Heart right ventricle (tissue), 16 donors: ENCODE measurements around the gene CDC20B. TPM values are rescaled to one million over a fixed set of nuclear protein-coding genes. Genes with fewer than 3 reads are reported as not detected.

Source experiments
- ATAC-seq, 8 donors: fragments of 200-7000 bp; cut with Tn5 transposase; one replicate each; pipeline ENCODE4 v1.9.1; 2020; ENCODE audit warnings: mild to moderate bottlenecking in 8 of 8, moderate library complexity in 8 of 8, moderate number of reproducible peaks in 1 of 8
- DNase-seq, 2 donors: peaks; one replicate each; pipeline ENCODE4 v3.0.0-alpha.2; 2020
- H3K27ac ChIP-seq, 10 donors: fragments of 200-600 bp; sonication (generic) in 2 of 10; one replicate each; pipeline versions ENCODE4 v1.5.0 to v1.8.0; 2020 to 2022; ENCODE audit warnings: mild to moderate bottlenecking in 3 of 10
- H3K27me3 ChIP-seq, 7 donors: fragments of 200-600 bp; one replicate each; pipeline ENCODE4 v1.8.0; 2021 to 2022; ENCODE audit warnings: mild to moderate bottlenecking in 2 of 7
- H3K36me3 ChIP-seq, 9 donors: fragments of 200-600 bp; sonication (generic) in 1 of 9; one replicate each; pipeline versions ENCODE4 v1.5.0 to v1.8.0; 2020 to 2022; ENCODE audit warnings: mild to moderate bottlenecking in 2 of 9
- H3K4me1 ChIP-seq, 9 donors: fragments of 200-600 bp; sonication (generic) in 1 of 9; one replicate each; pipeline versions ENCODE4 v1.5.0 to v1.8.0; 2020 to 2022; ENCODE audit warnings: mild to moderate bottlenecking in 4 of 9
- H3K4me3 ChIP-seq, 10 donors: fragments of 200-600 bp; sonication (generic) in 2 of 10; one replicate each; pipeline versions ENCODE4 v1.5.0 to v1.8.0; 2020 to 2022; ENCODE audit warnings: mild to moderate bottlenecking in 7 of 10, moderate library complexity in 2 of 10
- H3K9me3 ChIP-seq, 11 donors: fragments of 200-600 bp in 10 of 11; sonication (generic) in 2 of 11; one replicate each; pipeline versions ENCODE4 v1.5.0 to v1.8.0; 2013 to 2022; ENCODE audit warnings: mild to moderate bottlenecking in 2 of 11, control low read depth in 1 of 11, moderate library complexity in 1 of 11
- CTCF ChIP-seq, 9 donors: fragments of 200-600 bp; sonication (generic) in 2 of 9; IDR thresholded peaks; one replicate each; pipeline versions ENCODE4 v1.5.0 to v1.8.0; 2021 to 2022; ENCODE audit warnings: antibody characterized with exemption in 9 of 9, mild to moderate bottlenecking in 5 of 9, moderate library complexity in 1 of 9
- WGBS, 2 donors: extraction: QIAGEN DNeasy Blood & Tissue Kit; methylation state at CpG; one replicate each; pipeline ENCODE4 v1.1.7; 2013; ENCODE audit warnings: inconsistent platforms in 1 of 2; 5-methylcytosine and 5-hydroxymethylcytosine counted together
- intact Hi-C, 10 donors: fragments of 100-400 bp; cut with DNase I; formaldehyde crosslinking; loops; one replicate each; pipeline versions ENCODE4 v1.11.1 to v1.14.2; 2022
- polyA plus RNA-seq, 2 donors: library from polyadenylated mRNA; stranded (reverse); fragments of 200-250 nt; gene quantifications; one replicate each; pipeline ENCODE4 v1.2.3, GENCODE V29; 2013
- total RNA-seq, 10 donors: library from RNA; stranded (reverse); fragmentation: NEBNext Ultra II Directional in 3 of 10; extraction: Animal tissue kit (Norgen Biotek cat#: 25700) in 3 of 10; gene quantifications; one replicate each; pipeline versions ENCODE4 v1.2.1 to v1.2.4, GENCODE V29; 2021 to 2023
- donor health status: Arrhythmogenic right ventricular cardiomyopathy.
- donor health status: ischemic (EF 13 %, LVEDD 7.1; RV severe dilation, severe dysfunction).
- donor health status: healthy with polysubstance abuse.
- donor health status: DM: no; HTN: yes; CAD: no.
- donor health status: DM: no; HTN: no; CAD: no.
- donor health status: ischemic (EF 25% LVEDD 6.9; RV normal size, moderate dysfunction).
- donor health status: ischemic (EF 25% LVEDD 5.7; RV mildly dilated, moderate dysfunction).
- donor health status: healthy.
- donor health status: DM: yes; HTN: yes; CAD: no.
- donor health status: Ischemic cardiomyopathy.
- donor health status: ischemic (EF 35%, LVEDD 5.7; RV mildly dilated, moderate dysfunction).
- donor health status: nonischemic (EF 11% LVEDD 7.7; RV severe dilation, severe dysfunction).
- donor health status: DM: yes; HTN: yes; CAD: no.
- donor health status: PGD.
- donor health status: ischemic (EF 29% LVEDD 5.4; RV normal size, mild dysfunction).
- donor health status: nonischemic (EF 23%, LVEDD 6.1; RV moderate dilation, normal function).

CDC20B gene
- total and polyA plus RNA-seq, 12 donors, result not detected

GRCh38 chr5:55134053-55134722, 38.8 kb downstream of the CDC20B start:
- TF ChIP-seq CTCF (IDR thresholded peaks at IDR 0.05), result no peak
- no peak for DNase-seq
- H3K9me3 ChIP-seq, result peaks cover 0 to 19% (median 0%) of the 10 kb centered on the region in 11 donors
- H3K27me3 ChIP-seq, result peaks cover 0 to 22% (median 5%) of the 10 kb centered on the region in 7 donors
- H3K4me3 ChIP-seq, result no peak overlapping the region
- 68 to 72% methylated on average over 5 of the region's 5 CpGs for WGBS, 2 donors
- ATAC-seq, result no peak
- H3K36me3 ChIP-seq, result no peaks in the 10 kb centered on the region
- no peak overlapping the region for H3K27ac ChIP-seq
- no peaks in the 10 kb centered on the region for H3K4me1 ChIP-seq
- intact Hi-C loops, result no loop called here

GRCh38 chr5:55123365-55123764, 49.6 kb downstream of the CDC20B start:
- Histone ChIP-seq H3K27me3 (peaks cover 0 to 22% (median 0%) of the 10 kb centered on the region in 7 donors), H3K9me3 (no peaks in the 10 kb centered on the region), H3K4me1 (no peaks in the 10 kb centered on the region), H3K36me3 (no peaks in the 10 kb centered on the region), H3K4me3 (no peak overlapping the region), H3K27ac (no peak overlapping the region)
- ATAC-seq, result no peak
- WGBS, 2 donors, result 72 to 73% methylated on average over 3 of the region's 3 CpGs
- no peak for DNase-seq
- no peak for TF ChIP-seq CTCF (IDR thresholded peaks at IDR 0.05)
- intact Hi-C loops, result no loop called here

- WGBS, 2 donors, result 81 to 86% methylated on average over 3 of the region's 3 CpGs
- no peak for ATAC-seq
- DNase-seq, result no peak
- no peaks in the 10 kb centered on the region for H3K36me3 ChIP-seq
- H3K27ac ChIP-seq, result no peak overlapping the region
- H3K4me1 ChIP-seq, result no peaks in the 10 kb centered on the region
- no peaks in the 10 kb centered on the region for H3K9me3 ChIP-seq
- peaks cover 0 to 17% (median 8%) of the 10 kb centered on the region in 7 donors for H3K27me3 ChIP-seq
- no peak for TF ChIP-seq CTCF (IDR thresholded peaks at IDR 0.05)
- no peak overlapping the region for H3K4me3 ChIP-seq
- intact Hi-C loops, result no loop called here
Observed at GRCh38 chr5:55114061-55114460, 58.9 kb downstream of the CDC20B start.

GRCh38 chr5:55113327-55113726, 59.6 kb downstream of the CDC20B start:
- H3K4me1 ChIP-seq, result no peaks in the 10 kb centered on the region
- intact Hi-C loops, result no loop called here
- TF ChIP-seq CTCF (IDR thresholded peaks at IDR 0.05), result no peak
- no peaks in the 10 kb centered on the region for H3K36me3 ChIP-seq
- DNase-seq (no peak), ATAC-seq (no peak)
- no peak overlapping the region for H3K27ac ChIP-seq
- H3K9me3 ChIP-seq, result no peaks in the 10 kb centered on the region
- peaks cover 0 to 15% (median 8%) of the 10 kb centered on the region in 7 donors for H3K27me3 ChIP-seq
- no peak overlapping the region for H3K4me3 ChIP-seq
